ENCODE data around the gene TMEM238L.

TMEM238L gene

DNA sequence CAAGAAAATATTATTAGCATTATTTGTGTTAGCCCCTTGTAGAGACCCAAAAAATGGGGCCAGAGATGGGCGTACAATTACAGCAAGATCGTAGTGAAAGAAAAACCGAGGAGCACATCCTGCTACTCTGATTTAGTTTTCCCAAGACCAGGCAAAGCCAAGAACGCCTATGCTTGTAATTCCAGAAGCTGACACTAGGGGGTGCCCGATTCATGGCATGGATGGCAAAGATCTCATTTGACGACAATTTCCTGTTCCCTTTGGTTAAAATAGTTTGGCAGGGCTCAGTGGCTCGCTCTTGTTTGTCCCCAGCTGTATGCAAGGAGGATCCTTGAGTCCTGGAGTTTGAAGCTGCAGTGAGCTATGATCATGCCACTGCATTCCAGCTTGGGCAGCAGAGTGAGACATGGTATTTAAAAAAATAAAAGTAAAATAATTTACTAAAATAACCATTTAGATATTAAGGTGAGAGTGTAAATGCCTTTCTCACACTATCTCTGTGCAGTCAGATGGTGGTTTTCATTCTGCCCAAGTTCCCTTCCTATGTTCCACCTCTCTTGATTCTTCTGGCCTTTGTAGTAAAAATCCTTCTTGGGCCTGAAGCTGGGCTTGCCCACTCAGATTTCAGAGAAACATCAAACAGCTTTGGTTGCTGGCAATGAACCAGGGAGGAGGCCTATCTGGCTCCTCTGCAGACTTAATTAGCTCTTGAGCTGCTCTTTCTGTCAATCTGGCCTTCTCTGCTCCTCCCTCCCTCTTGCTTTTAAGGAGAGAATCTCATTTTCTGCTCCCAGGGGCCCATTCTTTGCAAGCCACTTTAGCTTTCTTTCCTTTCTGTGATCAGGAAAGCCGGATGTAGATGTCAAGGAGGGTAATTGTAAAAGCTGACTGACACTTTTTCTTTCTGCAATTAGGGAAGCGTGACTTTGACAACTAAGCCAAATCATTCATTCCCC lies 31.2 kb downstream of the TMEM238L start:
- DNase-seq = no peak

DNA sequence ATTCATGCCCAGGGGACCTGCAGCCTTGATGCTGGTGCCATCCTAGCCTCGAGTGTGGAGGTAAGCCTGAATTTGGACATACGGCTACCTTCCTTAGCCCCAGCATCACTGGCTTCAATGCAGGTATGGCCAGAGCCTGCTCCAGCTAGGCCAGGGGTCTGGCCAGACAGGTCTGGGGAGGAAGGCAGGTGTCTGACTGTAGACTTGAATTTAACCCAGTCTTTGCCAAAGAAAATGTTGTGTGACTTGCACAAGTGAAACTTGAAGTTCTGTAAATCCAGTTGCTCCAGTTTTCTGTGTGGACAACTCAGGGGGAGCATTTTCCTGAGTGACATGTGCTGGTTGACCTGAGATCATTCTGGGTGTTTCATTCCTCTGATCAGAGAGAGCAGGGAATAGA lies 32.8 kb downstream of the TMEM238L start:
- DNase-seq = no peak

DNA sequence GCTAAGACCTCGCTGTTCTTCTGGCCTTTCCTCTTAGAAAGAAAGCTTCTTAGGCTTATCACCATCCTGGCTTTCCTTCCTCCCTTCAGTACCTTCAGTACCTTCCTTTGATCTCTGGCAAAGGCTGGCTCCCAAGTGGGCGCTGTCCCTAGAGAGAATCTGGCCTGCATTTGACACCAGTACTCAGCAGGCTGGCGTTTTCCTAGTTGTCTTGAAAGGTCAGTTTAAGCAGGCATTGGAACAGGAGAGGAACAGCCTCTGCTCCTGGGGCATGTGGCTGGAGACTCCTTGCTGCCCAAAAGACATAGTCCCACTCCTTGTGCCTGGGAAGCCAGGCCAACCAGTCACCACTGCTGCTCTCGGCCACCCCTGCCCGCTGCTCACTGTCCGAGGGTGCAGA lies 34.1 kb downstream of the TMEM238L start:
- no peak for DNase-seq

DNA sequence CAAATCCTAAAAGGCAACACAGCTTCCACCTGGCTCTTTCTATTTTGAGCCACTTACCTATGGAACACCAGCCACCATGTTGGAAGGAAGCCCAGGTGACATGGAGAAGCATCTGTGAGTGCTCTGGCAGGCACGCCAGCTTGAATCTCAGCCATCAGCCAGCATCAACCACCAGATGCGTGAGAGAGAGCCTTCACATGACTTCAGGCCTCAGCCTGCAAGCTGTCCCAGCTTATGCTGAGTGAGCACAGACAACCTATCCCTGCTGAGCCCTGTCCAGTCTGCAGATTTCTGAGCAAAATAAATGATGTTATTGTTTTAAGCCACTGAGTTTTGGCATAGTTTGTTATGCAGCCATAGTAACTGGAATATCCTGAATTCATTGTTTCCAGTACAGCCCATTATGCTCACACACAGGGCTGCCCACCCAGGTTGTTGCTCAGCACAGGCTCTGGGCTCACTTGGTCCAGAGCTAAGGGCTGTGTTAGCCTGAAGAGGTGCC lies 35.1 kb downstream of the TMEM238L start:
- DNase-seq = no peak

DNA sequence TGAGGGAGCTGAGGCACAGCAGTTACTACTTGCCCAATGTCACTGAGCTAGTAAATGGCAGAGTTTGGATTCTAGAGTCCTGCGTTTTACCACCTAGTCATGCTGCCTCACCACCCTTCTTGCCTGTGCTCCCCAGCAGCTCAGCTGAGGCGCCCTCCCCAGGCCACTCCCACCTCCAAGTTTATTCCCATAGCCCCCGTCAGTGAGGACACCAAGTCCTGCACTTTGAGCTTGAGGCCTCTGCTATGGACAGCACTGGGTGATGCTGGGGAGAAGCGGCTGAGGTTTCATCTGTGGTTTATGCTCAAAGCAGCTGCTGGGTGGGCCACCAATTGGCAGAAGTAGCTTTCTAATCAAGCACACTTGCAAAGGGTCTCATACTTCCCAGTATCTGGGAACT lies 36.7 kb downstream of the TMEM238L start:
- DNase-seq = no peak

DNA sequence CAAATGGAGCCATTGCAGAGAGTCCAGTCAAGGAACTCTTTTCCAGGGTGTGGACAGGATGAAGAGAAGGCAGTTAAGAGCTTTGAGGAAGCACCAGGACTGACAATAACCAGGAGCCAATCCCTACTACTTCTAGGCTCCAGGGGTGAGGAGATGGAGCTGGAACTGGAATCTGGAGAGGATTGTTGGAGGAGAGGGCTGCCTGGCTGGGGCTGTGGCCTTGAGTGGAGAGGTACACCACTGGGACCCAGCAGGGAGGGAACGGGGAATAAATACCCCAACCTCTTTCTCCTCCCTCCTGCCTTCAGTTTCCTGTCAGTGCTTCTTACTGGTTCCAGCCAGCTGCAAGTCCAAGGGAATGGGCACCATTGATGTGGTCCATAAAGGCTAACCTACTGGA lies 41.9 kb downstream of the TMEM238L start:
- DNase-seq = no peak

DNA sequence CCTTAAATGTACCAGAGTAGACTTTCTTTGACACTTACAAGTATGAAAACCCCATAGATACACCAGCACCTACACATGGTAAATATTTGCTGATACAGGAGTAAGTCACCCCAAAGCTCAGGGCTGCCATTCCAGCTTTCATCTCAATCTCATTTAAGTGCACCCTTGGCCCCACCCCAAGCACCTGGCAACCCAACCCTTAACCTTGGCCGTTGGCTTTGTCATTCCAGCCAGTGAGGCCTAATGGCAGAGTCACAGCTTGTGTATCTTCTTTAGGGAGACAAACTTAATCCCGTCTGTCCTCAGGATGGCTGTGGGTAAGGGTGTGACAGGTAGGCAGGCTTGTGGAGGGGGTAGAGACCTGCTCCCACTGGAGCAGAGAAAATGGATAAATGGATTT lies 42.6 kb downstream of the TMEM238L start:
- no peak for DNase-seq

DNA sequence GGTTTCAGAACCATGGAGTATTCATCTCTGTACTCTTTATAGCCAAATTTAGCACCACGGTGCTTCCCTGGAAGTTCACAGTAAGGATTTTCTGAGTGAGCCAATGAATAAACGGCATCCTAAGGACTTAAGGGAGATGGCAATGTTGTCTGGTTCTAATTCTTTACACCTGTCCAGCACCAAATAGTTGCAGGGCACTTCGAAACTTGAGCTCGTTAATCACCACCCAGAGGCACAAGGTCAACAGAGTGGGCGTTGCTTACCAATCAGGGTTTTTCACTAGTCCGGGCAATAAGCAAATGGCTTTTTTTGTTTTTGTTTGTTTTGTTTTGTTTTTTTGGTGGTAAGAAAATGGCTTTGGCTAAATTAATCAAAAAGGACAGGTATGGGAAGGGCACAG lies 45.8 kb downstream of the TMEM238L start:
- DNase-seq = no peak

DNA sequence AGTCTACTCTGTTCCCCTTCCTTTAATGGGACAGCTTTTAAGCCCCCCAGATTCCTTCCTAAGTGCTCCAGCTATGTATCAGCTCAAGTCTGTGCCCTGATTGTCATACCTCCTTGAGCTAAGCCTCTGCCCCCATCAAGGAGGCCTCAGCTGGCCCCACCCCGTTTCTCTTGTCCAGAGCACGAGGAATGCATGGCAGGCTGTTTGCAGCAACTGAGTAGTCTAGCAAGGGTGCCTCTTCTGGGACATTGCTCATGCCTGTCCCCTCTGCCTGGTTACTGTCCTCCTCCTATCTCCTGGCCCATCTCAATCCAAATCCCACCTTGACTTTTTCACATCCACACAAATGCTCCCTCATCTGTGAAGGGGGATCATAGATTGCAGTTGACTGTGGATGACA lies 46.3 kb downstream of the TMEM238L start:
- no peak for DNase-seq

DNA sequence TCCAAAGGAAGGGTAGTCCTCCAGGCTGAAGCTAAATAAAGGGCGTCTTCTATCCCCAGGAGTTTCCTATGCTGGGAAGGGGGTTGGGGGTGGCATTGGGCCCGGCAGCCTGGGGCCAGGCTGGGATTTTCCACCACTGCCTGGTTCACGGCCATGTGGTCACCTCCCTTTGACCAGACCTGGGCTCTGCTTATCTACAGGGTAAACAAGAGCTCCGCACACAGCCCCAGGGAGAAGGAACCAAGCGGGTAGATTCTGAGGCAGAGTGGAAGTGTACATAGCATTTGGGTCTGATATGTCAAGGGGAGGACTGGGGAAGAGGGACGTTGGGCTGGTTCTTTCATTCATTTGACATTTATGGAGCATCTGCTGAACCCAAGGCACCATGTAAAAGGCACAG lies 46.8 kb downstream of the TMEM238L start:
- DNase-seq = no peak

DNA sequence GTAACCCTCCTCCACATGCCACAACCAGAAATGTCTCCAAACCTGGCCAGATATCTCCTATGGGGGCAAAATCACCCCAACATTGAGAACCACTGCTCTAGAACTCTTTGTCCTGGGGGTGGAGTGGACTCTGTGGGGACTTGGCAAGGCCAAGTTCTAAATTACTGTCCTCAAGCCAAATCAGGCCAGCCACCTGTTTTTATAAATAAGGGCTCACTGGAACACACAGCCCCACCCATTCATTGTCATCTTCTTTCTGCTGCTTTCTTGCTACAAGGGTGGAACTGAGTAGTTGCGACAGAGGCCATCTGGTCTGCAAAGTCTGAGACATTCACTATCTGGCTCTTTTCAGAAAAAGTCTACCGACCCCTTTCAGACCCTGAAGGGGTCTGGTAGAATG lies 47.3 kb downstream of the TMEM238L start:
- no peak for DNase-seq

DNA sequence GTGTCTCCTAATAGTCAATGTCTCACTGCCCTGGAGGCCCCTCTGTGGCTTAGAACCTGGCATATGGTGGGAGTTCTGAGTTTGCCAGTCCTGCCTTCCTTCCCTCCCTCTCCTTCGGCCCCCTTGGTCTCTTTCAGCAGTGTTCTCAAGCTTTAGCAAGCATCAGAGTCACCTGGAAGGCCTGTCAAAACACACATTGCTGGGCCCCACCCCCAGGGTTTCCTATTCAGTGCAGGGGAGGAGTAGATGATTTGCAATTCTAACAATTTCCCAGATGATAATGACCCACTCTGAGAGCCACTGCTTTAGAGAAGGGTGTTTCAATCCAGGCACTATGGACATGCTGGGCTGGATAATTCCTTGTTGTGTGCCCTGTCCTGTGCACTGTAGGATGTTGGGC lies 47.7 kb downstream of the TMEM238L start:
- DNase-seq = no peak

DNA sequence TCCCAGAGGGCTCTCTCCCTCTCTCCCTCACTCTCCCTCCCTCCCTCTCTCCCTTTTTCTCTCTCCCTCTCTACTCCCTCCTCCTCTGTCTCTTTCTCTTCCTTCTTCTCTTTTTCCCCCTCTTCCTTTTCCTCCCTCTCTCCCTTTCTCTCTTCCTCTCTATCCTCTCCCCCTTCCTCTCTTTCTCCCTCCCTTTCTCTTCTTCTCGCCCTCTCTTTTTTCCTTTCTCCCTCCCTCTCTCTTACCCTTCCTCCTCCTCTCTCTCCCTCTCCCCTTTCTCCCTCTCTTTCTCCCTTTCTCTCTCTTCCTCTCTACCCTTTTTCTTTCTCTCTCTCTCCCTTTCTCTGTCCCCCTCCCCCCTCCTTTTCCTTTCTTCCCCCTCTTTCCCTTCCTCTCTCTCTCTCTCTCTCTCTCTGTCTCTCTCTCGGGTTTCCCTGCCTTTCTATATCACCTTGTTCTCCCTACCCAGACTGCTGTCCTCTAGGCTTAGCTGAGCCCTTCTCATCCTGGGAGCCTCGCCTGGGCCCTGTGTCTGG lies 48.2 kb downstream of the TMEM238L start:
- DNase-seq = no peak

DNA sequence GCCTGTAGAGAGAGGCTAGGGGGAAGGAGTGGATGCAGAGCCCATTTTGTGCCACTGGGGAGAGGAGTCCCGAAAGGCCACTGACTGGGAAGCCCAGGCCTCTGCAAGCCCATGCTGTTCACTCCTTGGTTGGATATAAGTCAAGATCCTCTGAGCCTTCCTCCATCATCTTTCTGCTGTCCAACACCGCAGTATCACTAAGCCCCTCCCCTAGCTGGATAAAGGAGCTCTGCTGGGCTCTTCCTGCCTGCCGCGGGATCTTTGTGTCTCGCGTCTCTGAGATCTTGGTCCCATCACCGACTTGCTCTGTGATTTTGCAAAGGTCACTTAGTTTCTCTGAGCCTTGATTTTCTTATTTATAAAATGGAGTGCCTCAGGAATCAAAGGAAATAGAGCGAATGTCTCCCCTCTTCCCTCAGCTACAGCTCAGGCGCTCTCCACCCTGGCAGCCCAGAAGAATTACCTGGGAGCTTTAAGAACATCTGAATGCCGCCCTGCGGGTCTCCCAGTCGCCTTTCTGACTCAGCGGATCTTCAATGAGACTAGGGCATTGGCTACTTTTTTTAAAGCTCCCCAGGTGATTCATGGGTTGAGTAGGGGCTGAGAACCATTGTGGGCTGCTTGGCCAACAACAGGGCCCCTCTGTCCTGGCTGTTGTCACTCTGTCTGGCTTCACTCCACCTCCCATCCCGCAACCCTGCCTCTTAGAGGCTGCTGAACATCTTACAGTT lies 48.9 kb downstream of the TMEM238L start:
- no peak for DNase-seq

DNA sequence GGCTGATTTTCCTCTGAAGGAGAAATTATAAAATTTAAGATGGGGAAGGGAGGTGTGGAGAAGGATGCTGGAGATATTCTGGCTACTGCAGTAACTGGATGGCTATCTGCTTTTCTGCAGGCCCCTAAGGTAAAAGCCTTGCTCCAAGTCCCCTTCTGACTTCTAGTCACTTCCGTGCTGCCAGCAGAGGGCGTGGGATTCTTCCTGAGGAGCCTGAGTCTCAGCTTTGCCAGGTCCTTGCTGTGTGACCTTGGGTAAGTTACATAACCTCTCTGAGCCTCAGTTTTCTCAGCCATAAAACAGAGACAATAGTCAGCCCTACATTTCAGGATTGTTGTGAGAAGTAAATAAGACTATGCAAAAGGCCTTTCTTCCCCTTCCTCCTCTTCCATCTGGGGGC lies 49.8 kb downstream of the TMEM238L start:
- no peak for DNase-seq

DNA sequence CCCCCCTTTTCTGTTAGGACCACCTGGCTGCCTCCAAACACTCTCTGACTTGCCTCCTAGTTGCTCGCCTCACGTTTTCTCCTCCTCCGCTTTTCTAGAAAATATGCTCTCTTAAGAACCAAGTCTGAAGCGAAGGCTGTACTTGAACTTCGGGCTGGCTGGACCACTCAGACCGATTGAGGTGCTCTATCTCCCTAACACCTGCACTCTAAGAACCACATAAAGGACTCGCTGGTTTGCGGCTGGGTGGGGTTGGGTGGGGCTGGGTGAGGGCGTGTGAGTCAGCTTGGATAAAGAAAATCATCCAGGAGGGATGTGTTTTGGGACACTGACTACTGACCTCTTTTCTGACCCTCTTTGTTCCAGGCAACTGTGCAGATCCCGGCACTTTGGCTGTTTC lies 51.2 kb downstream of the TMEM238L start:
- no peak for DNase-seq

DNA sequence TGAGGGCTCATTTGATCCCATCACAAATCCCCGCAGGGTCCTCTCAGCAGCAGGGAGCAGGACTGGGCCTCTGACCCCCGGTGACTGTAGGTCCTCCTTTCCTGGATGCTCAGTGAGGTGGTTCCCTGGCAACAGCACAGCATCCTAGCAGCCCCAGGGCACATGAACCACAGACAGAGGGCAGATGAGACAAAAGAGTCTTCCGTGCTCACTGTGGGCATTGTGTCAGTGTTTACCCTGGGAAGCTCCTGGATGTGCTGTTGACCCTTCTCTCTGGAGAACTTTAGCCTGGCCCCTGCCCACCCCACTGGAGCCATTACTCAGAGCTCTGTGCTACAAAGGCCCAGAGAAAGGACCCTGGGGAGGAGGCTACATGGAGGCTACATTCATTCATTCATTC lies 52.3 kb downstream of the TMEM238L start:
- peak; percentile 21 for DNase-seq

DNA sequence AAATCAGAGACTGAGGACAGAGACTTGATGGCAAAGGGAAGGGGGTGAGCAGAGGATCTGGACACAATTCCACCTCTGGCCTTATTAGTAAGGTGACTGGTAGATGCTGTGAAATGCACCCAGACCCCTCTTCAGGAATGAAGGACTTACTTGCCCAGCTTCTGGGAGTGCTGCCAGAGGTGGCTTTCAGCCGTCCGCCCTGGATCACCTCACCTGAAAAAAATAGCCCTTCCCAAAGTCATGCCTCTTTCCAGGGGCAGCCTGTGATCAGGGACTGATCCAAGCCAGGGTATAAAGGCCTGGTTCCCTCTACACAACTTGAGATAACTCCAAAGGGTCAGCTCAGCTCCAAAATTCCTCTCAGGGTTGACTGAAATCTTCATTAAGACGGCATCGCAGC lies 53.7 kb downstream of the TMEM238L start:
- DNase-seq = no peak

DNA sequence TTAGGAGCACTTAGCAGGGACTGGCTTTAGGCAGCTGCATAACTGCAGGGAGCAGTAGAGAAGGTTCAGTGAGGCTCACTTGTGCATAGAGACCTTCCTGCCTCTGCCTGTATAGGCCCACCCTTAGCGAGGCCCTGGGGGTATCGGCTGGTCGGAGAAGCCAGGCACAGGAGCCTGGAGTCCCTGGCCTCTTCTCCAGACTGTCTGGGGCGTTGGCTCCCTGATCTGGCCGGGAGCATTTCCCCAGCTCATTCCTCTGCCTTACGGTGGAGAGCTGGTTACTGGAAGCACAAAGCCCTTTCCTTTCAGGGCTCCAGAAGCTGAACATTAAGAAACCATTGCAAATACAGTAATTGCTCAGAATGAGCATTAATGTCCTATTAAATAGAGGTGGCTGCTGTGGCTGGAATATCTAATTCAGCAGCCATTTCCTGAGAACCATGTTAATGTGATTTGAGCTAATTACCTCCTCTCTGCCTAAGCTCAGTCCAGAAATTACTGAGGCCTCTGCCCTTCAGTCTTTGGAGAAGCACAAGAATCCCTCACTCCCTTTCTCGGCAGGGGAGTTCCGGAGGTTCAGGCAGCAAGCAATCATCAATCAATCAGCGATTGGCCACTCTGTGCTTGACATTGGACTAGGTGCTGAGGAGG lies 55.2 kb downstream of the TMEM238L start:
- DNase-seq = no peak

DNA sequence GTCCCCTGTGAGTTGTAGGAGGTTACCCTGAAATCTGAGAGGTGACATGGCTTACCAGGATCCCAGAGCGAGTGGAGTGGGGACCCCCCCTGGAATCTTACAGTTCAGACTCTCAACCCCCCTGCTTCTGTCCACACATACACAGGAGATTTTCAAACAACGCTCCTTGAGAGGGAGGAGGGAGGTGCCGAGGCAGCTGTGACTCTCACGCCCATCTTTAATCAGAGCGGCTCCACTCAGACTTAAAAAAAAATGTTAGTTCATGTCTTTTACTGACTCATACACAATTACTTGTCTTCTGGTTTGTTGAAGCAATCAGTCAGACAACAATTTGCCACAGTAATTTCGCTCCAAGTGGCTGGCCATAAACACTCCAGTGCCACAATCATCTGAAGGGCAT lies 58.7 kb downstream of the TMEM238L start:
- no peak for DNase-seq
